HEK293 (cell line): ENCODE measurements around the gene NINJ2.
A peak's percentile ranks its signal among the peaks of the same experiment; 100 is the strongest.

Experiments
- EGR2 ChIP-seq: fragments of 450-650 bp; formaldehyde crosslinking; IDR thresholded peaks from 2 replicates; pipeline ENCODE4 v1.5.1; 2016; ENCODE audit warnings: low read depth, missing biosample characterization, missing genetic modification characterization
- ELK4 ChIP-seq: IDR thresholded peaks from 2 replicates; pipeline ENCODE4 v1.6.1; 2011; ENCODE audit warnings: mild to moderate bottlenecking, low read depth, low read length, borderline replicate concordance
- PRDM6 ChIP-seq: fragments of 450-650 bp; formaldehyde crosslinking; IDR thresholded peaks from 2 replicates; pipeline ENCODE4 v1.5.1; 2017; ENCODE audit warnings: missing biosample characterization, missing genetic modification characterization
- YY1 ChIP-seq: fragments of 450-650 bp; formaldehyde crosslinking; IDR thresholded peaks from 2 replicates; pipeline ENCODE4 v1.5.1; 2018; ENCODE audit warnings: missing biosample characterization, missing genetic modification characterization
- ZBTB11 ChIP-seq: fragments of 450-650 bp; formaldehyde crosslinking; conservative IDR thresholded peaks from 2 replicates; pipeline ENCODE4 v1.5.1; 2016; ENCODE audit warnings: low read depth, missing biosample characterization, missing genetic modification characterization
- ZBTB20 ChIP-seq: fragments of 450-650 bp; formaldehyde crosslinking; IDR thresholded peaks from 2 replicates; pipeline ENCODE4 v1.5.1; 2016; ENCODE audit warnings: missing biosample characterization, missing genetic modification characterization
- ZBTB26 ChIP-seq: fragments of 450-650 bp; formaldehyde crosslinking; optimal IDR thresholded peaks from 2 replicates; pipeline ENCODE3; 2016; ENCODE audit warnings: missing biosample characterization, mild to moderate bottlenecking, missing genetic modification characterization
- ZEB2 ChIP-seq: fragments of 450-650 bp; formaldehyde crosslinking; IDR thresholded peaks from 2 replicates; pipeline ENCODE4 v1.5.1; 2016; ENCODE audit warnings: missing biosample characterization, missing genetic modification characterization
- ZFHX2 ChIP-seq: fragments of 450-650 bp; formaldehyde crosslinking; conservative IDR thresholded peaks from 2 replicates; pipeline ENCODE4 v1.5.1; 2016; ENCODE audit warnings: missing biosample characterization, missing genetic modification characterization
- ZFP41 ChIP-seq: fragments of 450-650 bp; formaldehyde crosslinking; IDR thresholded peaks from 2 replicates; pipeline ENCODE4 v1.5.1; 2016; ENCODE audit warnings: missing biosample characterization, missing genetic modification characterization, borderline replicate concordance
- ZIC2 ChIP-seq: fragments of 450-650 bp; formaldehyde crosslinking; IDR thresholded peaks from 2 replicates; pipeline ENCODE4 v1.5.1; 2016; ENCODE audit warnings: missing biosample characterization, missing genetic modification characterization
- ZNF174 ChIP-seq: fragments of 450-650 bp; formaldehyde crosslinking; IDR thresholded peaks from 2 replicates; pipeline ENCODE4 v1.5.0; 2017; ENCODE audit warnings: missing biosample characterization, mild to moderate bottlenecking, missing genetic modification characterization
- ZNF239 ChIP-seq: fragments of 450-650 bp; formaldehyde crosslinking; IDR thresholded peaks from 2 replicates; pipeline ENCODE4 v1.5.1; 2016; ENCODE audit warnings: missing biosample characterization, missing genetic modification characterization
- ZNF302 ChIP-seq: fragments of 450-650 bp; formaldehyde crosslinking; IDR thresholded peaks from 2 replicates; pipeline ENCODE4 v1.5.1; 2016; ENCODE audit warnings: missing biosample characterization, missing genetic modification characterization, low read depth
- ZNF311 ChIP-seq: fragments of 450-650 bp; formaldehyde crosslinking; IDR thresholded peaks from 2 replicates; pipeline ENCODE4 v1.5.1; 2017; ENCODE audit warnings: missing biosample characterization, missing genetic modification characterization, borderline replicate concordance
- ZNF580 ChIP-seq: fragments of 450-650 bp; formaldehyde crosslinking; IDR thresholded peaks from 2 replicates; pipeline ENCODE4 v1.5.1; 2016; ENCODE audit warnings: missing biosample characterization, missing genetic modification characterization
- TF ChIP-seq, protein P1 (sequence below): fragments of 450-650 bp; formaldehyde crosslinking; conservative IDR thresholded peaks from 2 replicates; pipeline ENCODE4 v1.5.1; 2016; ENCODE audit warnings: low read depth, missing biosample characterization, missing genetic modification characterization
- TF ChIP-seq, protein P2 (sequence below): fragments of 450-650 bp; formaldehyde crosslinking; IDR thresholded peaks from 2 replicates; pipeline ENCODE4 v1.5.1; 2017; ENCODE audit warnings: missing biosample characterization, missing genetic modification characterization
- TF ChIP-seq, protein P3 (sequence below): fragments of 450-650 bp; formaldehyde crosslinking; IDR thresholded peaks from 2 replicates; pipeline ENCODE4; 2016; ENCODE audit warnings: missing biosample characterization, missing genetic modification characterization
- TF ChIP-seq, protein P4 (sequence below): fragments of 450-650 bp; formaldehyde crosslinking; IDR thresholded peaks from 2 replicates; pipeline ENCODE4 v1.5.1; 2016; ENCODE audit warnings: missing biosample characterization, missing genetic modification characterization

NINJ2 gene

GRCh38 chr12:642633-643474 is 20.4 kb downstream of the NINJ2 start (continued):
- no peak for TF ChIP-seq PRDM6 (tag by site-specific recombination)
- peak; percentile 64 for TF ChIP-seq ZIC2 (tag by site-specific recombination)
- TF ChIP-seq, protein P1, sequence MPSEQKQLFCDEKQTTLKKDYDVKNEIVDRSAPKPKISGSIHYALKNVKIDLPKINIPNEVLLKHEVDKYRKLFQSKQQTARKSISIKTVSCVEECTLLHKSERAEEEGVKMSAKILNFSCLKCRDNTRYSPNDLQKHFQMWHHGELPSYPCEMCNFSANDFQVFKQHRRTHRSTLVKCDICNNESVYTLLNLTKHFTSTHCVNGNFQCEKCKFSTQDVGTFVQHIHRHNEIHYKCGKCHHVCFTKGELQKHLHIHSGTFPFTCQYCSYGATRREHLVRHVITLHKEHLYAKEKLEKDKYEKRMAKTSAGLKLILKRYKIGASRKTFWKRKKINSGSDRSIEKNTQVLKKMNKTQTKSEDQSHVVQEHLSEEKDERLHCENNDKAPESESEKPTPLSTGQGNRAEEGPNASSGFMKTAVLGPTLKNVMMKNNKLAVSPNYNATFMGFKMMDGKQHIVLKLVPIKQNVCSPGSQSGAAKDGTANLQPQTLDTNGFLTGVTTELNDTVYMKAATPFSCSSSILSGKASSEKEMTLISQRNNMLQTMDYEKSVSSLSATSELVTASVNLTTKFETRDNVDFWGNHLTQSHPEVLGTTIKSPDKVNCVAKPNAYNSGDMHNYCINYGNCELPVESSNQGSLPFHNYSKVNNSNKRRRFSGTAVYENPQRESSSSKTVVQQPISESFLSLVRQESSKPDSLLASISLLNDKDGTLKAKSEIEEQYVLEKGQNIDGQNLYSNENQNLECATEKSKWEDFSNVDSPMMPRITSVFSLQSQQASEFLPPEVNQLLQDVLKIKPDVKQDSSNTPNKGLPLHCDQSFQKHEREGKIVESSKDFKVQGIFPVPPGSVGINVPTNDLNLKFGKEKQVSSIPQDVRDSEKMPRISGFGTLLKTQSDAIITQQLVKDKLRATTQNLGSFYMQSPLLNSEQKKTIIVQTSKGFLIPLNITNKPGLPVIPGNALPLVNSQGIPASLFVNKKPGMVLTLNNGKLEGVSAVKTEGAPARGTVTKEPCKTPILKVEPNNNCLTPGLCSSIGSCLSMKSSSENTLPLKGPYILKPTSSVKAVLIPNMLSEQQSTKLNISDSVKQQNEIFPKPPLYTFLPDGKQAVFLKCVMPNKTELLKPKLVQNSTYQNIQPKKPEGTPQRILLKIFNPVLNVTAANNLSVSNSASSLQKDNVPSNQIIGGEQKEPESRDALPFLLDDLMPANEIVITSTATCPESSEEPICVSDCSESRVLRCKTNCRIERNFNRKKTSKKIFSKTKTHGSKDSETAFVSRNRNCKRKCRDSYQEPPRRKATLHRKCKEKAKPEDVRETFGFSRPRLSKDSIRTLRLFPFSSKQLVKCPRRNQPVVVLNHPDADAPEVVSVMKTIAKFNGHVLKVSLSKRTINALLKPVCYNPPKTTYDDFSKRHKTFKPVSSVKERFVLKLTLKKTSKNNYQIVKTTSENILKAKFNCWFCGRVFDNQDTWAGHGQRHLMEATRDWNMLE (tag by site-specific recombination) = no peak
- TF ChIP-seq, protein P2, sequence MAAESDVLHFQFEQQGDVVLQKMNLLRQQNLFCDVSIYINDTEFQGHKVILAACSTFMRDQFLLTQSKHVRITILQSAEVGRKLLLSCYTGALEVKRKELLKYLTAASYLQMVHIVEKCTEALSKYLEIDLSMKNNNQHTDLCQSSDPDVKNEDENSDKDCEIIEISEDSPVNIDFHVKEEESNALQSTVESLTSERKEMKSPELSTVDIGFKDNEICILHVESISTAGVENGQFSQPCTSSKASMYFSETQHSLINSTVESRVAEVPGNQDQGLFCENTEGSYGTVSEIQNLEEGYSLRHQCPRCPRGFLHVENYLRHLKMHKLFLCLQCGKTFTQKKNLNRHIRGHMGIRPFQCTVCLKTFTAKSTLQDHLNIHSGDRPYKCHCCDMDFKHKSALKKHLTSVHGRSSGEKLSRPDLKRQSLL (tag by site-specific recombination) = no peak
- TF ChIP-seq ZBTB26 (tag by site-specific recombination) = peak; percentile 55
- TF ChIP-seq, protein P3, sequence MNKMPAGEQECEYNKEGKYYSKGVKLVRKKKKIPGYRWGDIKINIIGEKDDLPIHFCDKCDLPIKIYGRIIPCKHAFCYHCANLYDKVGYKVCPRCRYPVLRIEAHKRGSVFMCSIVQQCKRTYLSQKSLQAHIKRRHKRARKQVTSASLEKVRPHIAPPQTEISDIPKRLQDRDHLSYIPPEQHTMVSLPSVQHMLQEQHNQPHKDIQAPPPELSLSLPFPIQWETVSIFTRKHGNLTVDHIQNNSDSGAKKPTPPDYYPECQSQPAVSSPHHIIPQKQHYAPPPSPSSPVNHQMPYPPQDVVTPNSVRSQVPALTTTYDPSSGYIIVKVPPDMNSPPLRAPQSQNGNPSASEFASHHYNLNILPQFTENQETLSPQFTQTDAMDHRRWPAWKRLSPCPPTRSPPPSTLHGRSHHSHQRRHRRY (tag by site-specific recombination) = no peak
- TF ChIP-seq ZEB2 (tag by site-specific recombination) = no peak
- TF ChIP-seq ELK4 = no peak
- TF ChIP-seq ZNF174 (tag by site-specific recombination) = no peak
- TF ChIP-seq EGR2 = no peak
- TF ChIP-seq, protein P4, sequence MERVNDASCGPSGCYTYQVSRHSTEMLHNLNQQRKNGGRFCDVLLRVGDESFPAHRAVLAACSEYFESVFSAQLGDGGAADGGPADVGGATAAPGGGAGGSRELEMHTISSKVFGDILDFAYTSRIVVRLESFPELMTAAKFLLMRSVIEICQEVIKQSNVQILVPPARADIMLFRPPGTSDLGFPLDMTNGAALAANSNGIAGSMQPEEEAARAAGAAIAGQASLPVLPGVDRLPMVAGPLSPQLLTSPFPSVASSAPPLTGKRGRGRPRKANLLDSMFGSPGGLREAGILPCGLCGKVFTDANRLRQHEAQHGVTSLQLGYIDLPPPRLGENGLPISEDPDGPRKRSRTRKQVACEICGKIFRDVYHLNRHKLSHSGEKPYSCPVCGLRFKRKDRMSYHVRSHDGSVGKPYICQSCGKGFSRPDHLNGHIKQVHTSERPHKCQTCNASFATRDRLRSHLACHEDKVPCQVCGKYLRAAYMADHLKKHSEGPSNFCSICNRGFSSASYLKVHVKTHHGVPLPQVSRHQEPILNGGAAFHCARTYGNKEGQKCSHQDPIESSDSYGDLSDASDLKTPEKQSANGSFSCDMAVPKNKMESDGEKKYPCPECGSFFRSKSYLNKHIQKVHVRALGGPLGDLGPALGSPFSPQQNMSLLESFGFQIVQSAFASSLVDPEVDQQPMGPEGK (tag by site-specific recombination) = peak; percentile 58
- TF ChIP-seq YY1 = no peak
- no peak for TF ChIP-seq ZNF311 (tag by site-specific recombination)
- peak; percentile 44 for TF ChIP-seq ZFHX2 (tag by site-specific recombination)
- no peak for TF ChIP-seq ZNF302 (tag by site-specific recombination)
- no peak for TF ChIP-seq ZNF580 (tag by site-specific recombination)
- no peak for TF ChIP-seq ZNF239 (tag by site-specific recombination)
- TF ChIP-seq ZBTB20 (tag by site-specific recombination) = peak; percentile 65; the same call in 1 of the 2 replicates
- TF ChIP-seq ZBTB11 (tag by site-specific recombination) = peak; percentile 48; the same call in 1 of the 2 replicates
- TF ChIP-seq ZFP41 (tag by site-specific recombination) = no peak
